K562 treated with DMSO at 1 percent for 4 hours (cell line): ENCODE measurements around the gene IGSF1. TPM values are rescaled to one million over a fixed set of nuclear protein-coding genes. Genes with fewer than 3 reads are reported as not detected.

ENCODE experiments used
- total RNA-seq: library from RNA; unstranded; fragments of 300-600 nt; gene quantifications from 2 replicates; pipeline ENCODE4 v1.2.3, GENCODE V29; 2022; ENCODE audit not compliant: insufficient read depth

Gene IGSF1, protein sequence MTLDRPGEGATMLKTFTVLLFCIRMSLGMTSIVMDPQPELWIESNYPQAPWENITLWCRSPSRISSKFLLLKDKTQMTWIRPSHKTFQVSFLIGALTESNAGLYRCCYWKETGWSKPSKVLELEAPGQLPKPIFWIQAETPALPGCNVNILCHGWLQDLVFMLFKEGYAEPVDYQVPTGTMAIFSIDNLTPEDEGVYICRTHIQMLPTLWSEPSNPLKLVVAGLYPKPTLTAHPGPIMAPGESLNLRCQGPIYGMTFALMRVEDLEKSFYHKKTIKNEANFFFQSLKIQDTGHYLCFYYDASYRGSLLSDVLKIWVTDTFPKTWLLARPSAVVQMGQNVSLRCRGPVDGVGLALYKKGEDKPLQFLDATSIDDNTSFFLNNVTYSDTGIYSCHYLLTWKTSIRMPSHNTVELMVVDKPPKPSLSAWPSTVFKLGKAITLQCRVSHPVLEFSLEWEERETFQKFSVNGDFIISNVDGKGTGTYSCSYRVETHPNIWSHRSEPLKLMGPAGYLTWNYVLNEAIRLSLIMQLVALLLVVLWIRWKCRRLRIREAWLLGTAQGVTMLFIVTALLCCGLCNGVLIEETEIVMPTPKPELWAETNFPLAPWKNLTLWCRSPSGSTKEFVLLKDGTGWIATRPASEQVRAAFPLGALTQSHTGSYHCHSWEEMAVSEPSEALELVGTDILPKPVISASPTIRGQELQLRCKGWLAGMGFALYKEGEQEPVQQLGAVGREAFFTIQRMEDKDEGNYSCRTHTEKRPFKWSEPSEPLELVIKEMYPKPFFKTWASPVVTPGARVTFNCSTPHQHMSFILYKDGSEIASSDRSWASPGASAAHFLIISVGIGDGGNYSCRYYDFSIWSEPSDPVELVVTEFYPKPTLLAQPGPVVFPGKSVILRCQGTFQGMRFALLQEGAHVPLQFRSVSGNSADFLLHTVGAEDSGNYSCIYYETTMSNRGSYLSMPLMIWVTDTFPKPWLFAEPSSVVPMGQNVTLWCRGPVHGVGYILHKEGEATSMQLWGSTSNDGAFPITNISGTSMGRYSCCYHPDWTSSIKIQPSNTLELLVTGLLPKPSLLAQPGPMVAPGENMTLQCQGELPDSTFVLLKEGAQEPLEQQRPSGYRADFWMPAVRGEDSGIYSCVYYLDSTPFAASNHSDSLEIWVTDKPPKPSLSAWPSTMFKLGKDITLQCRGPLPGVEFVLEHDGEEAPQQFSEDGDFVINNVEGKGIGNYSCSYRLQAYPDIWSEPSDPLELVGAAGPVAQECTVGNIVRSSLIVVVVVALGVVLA (N-terminal part only)
- 0.53 TPM in 1 of 2 replicates, not detected in the other for total RNA-seq

GRCh38 chrX:131288738-131289511 lies at the start of gene IGSF1:
Gene IGSF1 (minus strand): TSS chrX:131289306. CDS start chrX:131286674, 2,632 bp downstream.

Other genes starting within 250 kb of the IGSF1 start
- not detected in 2 replicates for gene ARHGAP36, start 231.0 kb downstream of the IGSF1 start, total RNA-seq